ENCODE results near the gene CACFD1.
A peak's percentile ranks its signal among the peaks of the same experiment; 100 is the strongest.

Gene CACFD1

DNA sequence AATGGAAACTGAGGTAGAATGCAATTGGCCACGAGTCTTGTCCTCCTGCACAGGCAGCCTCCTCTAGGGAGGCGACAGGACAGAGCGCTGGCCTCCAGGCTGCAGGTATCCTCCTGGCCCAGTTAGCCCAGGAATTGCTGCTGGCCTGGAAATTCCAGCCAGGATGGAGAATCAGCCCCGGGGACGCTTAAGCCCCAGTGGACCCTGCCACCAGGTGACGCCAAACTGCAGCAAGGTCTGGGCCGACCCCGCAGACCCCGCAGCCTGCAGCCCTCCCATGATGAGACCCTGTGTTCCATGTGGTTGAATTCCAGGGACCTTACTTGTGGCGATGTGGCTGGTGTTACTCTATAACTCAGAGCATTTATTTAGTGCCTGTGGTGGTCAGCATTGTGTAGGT lies 7.3 kb downstream of the CACFD1 start:
- DNase-seq: no peak

- no peak for DNase-seq
Measured at GRCh38 chr9:133468374-133468773, 8.6 kb downstream of the CACFD1 start.

GRCh38 chr9:133468777-133469421 lies 9.1 kb downstream of the CACFD1 start:
- DNase-seq: no peak

- DNase-seq: no peak
Measured at GRCh38 chr9:133470427-133470924, 10.7 kb downstream of the CACFD1 start.

DNA sequence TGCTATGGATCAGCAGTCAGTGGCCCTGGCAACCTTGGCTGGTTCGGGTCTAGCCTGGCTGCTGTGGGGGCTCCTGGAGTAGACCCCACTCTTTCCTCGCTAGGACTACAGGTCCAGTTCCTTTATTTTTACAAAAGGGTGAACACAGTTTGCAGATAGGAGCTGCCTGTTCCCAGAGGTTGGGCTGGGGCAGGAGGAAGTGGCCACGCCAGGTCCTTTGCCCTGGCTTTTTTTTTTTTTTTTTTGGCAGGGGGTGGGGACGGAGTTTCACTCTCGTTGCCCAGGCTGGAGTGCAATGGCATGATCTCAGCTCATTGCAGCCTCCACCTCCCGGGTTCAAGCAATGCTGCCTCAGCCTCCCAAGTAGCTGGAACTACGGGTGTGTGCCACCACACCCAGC lies 11.2 kb downstream of the CACFD1 start:
- no peak for DNase-seq

- no peak for DNase-seq
Measured at GRCh38 chr9:133471551-133472276, 11.9 kb downstream of the CACFD1 start.

DNA sequence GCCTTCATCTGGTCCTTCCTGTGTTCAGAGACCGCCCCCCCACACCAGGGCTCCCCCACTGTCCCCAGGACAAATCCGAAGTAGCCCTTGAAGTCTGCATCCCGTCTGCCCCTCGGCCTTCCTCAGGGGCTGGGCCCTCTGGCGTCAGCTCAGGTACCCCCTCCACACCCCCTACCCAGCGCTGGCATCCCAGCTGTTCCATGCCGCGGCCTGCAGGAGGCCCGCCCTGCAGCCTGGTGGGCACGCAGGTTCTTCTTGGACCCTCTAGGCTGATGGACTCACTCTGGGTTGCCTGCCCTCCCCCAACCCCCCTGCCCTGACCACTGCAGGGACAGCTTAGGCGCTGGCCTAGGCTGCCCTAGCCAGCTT lies 12.5 kb downstream of the CACFD1 start:
- DNase-seq: no peak

DNA sequence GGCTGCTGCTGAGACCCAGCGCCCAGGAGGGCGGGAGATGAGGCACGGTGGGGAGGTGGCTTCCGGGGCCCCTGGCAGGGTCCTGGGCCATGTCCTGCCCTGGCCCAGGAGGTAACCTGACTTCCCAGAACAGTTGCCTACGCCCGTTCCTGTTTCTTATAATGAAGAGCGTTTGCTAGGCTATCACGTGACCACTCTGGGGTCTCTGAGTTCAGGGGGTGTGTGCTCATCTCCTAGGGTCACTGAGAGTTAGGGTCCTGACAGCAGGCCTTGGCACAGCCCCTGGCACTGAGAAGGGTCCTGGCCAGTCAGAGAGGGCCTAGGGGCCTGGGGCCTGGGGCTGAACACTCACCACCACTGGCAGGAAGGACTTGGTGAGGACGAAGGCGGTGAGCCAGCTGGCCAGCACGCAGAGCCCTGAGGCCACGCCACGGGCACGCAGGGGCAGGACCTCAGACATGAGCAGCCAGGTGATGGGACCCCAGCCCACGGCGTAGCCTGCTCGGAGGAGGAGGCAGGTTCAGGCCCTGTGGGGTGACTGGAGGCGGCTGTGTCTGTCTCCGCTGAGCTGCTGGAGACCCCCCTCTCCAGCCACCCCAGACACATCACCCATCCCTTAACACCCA lies 13.1 kb downstream of the CACFD1 start:
- no peak for DNase-seq

DNA sequence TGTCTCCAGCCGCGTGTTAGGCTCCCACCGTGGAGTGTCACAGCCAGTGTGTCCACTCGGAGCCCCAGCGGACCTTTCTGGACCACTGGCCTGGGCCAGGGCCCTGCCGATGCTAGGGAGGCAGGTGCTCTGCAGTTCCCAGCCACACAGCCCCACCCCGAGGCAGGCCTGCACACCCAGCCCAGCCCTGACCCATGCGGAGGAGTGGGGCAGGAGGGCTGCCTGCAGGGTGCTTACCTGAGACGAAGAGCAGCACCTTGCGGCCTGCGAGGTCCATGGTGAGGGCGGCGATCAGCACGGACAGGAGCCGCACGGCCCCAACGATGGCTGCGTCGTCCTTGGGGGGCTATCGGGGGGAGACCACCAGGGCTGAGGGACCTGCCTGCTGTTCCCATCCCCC lies 14.0 kb downstream of the CACFD1 start:
- no peak for DNase-seq

DNA sequence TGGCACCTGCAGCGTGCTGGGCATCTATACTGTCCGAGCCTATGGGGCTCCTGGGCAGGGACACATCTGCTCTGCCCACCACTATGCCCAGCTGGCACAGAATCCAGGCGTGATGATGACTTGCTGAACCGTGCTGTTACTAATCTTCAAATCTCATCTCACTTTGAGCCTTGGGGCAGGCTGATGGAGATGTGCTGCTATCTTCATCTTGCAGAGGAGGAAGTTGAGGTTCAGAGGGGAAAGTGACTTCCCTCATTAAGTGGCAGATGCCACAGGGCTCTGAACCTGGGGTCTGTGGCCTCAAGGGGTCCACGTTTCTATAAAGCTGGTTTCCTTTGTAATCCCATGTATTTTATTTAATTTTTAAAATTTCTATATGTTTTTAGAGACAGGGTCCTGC lies 14.4 kb downstream of the CACFD1 start:
- no peak for DNase-seq

- DNase-seq: no peak
Measured at GRCh38 chr9:133474853-133475252, 15.1 kb downstream of the CACFD1 start.

- no peak for DNase-seq
Measured at GRCh38 chr9:133475292-133476012, 15.7 kb downstream of the CACFD1 start.

DNA sequence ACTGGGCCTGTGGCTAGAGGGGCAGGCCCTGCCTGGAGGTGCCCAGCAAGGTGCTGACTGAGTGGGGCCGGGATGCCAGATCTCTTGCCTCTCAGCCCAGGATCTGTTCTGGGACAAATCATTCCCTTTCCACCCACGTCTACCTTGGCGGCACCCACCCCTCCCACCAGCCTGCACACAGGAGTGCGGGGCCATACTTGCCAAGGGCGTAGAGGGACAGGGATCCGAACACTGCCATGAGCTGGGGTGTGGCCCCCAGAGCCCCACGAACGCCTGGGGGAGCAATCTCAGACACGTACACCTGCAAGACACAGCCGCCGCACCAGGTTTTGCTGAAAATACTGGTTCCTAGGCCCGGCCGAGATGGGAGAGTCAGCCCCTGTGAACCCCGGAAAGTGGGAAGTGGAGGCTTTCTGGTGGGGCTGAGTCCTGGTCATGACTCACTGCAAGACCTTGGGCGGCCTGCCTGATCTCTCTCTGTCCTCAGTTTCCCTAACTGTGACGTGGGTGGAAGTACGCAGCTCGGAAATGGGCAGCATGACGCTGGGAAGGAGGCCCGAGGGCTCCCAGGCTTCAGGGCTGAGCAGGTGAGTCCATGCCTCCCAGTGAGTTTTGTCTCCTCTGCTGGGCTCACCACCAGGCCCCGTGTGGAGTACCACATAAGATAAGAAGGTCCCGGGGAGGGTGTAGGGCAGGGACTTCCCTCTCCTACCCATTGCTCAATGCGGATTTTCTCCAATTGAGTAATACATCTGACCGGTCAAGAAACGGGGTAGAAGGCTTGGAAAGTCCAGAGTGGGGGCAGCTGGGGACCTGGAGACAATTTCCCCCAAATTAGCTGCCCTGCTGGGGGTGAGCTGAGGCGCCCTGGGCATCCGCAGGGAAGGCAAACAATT lies 16.5 kb downstream of the CACFD1 start:
- DNase-seq: no peak

DNA sequence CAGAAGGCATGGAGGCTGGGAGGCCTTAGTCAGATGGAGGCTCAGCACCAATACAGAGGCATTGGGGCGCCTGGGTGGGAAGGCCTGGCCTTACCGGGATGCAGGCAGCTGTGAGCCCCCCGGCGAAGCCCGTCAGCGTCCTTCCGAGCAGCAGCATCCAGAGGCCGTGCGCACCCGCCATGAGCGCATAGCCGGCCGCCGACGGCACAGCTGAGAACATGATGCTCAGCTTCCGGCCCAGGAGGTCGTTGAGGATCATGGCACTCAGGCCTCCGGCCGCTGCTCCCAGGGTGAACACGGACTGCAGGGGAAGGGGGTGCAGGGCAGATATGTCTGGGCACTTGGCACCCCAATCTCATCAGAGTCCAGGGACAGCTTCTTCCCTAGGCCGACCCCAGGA lies 17.2 kb downstream of the CACFD1 start:
- no peak for DNase-seq

DNA sequence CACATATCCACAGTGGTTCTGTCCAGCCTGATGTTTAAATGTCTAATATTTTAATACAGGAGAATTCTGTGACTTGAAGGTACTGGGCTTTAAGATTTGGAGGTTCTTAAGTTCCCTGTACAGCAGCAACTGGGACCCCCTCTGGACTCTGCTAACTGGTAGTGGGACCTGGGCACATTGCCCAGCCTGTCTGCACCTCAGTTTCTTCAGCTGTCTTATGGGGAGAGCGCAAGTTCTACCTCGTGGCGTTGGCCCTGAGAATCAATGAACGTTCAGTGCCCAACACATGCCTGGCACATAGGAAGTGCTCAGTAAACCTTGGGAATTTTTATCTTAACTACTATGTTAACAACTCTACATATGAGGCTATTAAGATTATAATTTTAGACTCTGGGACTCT lies 17.7 kb downstream of the CACFD1 start:
- no peak for DNase-seq

- no peak for DNase-seq
Measured at GRCh38 chr9:133477992-133478850, 18.4 kb downstream of the CACFD1 start.

- peak; percentile 39 for DNase-seq
Measured at GRCh38 chr9:133478851-133479711, 19.3 kb downstream of the CACFD1 start, which contains the start of gene SLC2A6. Gene SLC2A6 (minus strand): TSS chr9:133479099. CDS start chr9:133479059, 40 bp downstream.

DNA sequence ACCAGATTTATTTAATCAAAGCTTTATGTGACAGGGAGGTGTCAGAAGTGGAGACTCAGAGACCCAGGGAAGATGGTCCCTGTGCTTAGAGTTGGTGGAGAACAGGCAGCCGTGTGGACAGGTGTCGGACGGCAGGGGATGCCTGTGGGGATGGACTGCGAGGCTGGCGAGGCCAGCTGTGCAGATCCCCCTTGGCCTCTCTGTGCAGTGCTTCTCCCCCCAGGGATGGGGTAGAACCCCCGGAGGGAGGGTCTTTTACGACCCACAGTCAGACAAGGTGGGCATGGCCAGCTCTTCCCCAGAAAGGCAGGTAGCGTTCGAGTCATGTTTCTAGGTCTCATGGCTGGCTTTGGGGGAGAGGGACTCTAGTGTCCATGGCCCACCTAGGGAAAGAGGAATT lies 23.8 kb downstream of the CACFD1 start:
- no peak for DNase-seq

DNA sequence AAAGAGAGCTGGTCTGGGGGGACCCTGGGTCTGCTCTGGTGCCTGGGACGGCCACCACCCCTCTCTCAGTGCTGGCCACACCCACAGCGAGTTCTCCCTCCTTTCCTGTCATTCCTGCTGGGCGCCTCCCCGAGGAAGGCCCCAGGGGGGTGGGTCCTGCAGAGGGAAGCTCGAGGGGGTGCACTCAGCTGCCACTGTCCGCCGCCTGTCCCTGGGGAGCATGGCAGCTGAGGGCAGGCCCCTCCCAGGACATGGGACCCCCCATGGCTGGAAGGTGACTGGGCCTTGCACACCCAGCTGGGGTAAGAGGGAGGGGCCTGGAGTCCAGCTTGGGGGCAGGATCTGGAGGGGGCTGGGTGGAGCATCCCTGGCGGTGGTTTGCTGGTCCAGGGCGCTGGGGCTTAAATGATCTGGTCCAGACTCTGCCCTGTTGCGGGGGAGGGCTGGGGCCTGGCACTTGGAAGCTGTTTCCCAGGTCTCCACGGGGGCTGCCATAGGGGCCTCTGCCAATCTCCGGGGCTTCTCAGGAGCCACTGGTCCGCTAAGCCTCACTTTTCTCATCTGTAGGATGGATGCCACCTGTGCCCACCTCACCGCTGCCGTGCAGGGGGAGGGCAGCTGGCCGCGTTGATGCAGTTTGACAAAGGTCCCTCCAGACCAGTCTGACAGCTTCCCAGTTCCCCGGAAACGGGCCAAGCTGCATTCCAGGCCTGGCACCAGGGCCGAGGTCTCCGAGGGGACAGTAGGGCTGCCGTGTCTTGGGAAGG lies 25.1 kb downstream of the CACFD1 start:
- DNase-seq: no peak
